GM12875 (cell line): ENCODE data around the gene MESD.

Experiments used
- H3K4me3 ChIP-seq: one replicate; pipeline ENCODE4 v1.5.1; 2011; ENCODE audit warnings: low read depth, low read length, control low read depth
- CTCF ChIP-seq: IDR thresholded peaks from 2 replicates; pipeline ENCODE4 v1.5.1; 2011; ENCODE audit warnings: low read depth, mild to moderate bottlenecking, control low read depth, inconsistent platforms, low read length, moderate library complexity, borderline replicate concordance; ENCODE audit not compliant: insufficient read depth

MESD gene

DNA sequence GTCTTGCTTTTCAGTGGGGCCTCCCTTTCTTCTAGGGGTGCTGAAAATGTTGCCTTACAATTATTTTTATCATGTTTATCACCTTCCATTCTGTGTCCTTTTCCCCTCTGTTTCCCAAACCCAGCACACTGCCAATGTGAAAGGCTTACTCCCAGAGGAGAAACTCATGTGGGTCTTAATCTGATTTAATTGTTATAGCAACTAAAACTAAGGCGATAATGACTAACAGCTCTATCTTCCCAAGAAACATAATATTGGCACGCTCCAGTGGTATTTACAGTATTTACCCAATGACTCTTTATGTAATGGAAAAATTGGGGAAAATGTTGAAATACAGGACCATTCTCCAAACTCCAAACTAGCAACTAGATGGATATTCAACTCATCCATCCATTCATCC is 58.4 kb downstream of the MESD start:
- TF ChIP-seq CTCF: no peak
- H3K4me3 ChIP-seq: no peak overlapping the region

DNA sequence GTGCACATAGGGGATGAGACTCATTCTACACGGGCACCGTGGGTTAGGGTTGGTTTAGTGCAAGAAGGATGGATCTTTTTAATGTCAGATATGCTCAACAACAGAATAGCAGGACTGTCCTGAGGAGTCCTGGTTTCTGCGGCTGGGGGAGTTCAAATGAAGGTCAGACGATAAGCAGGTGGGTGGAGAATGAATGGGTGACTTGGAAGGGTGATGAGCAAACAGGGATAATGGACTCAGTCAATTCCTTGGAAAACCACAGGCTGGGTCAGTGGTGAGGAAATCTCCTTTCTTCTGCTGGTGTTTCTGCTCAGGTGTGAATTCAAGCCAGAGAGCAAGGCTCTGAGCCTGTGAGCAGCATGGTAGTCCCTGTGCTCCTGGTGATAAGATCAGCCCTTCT is 59.9 kb downstream of the MESD start:
- TF ChIP-seq CTCF: no peak
- H3K4me3 ChIP-seq: no peak overlapping the region

- no peak overlapping the region for H3K4me3 ChIP-seq
- TF ChIP-seq CTCF: no peak
Measured at GRCh38 chr15:80929225-80929624, 60.4 kb downstream of the MESD start.

GRCh38 chr15:80926126-80926525 is 63.5 kb downstream of the MESD start:
- no peak for TF ChIP-seq CTCF
- no peak overlapping the region for H3K4me3 ChIP-seq

- TF ChIP-seq CTCF: no peak
- no peak overlapping the region for H3K4me3 ChIP-seq
Measured at GRCh38 chr15:80925597-80926059, 64.0 kb downstream of the MESD start.

- H3K4me3 ChIP-seq: no peak overlapping the region
- no peak for TF ChIP-seq CTCF
Measured at GRCh38 chr15:80924278-80924677, 65.3 kb downstream of the MESD start.

- no peak overlapping the region for H3K4me3 ChIP-seq
- TF ChIP-seq CTCF: no peak
Measured at GRCh38 chr15:80923668-80924067, 66.0 kb downstream of the MESD start.
